KMS-11 (cell line): ENCODE data around the gene THAP7.
"Not testable (repeated sequence)": the region's sequence is repeated elsewhere in the genome, so short reads cannot be mapped to it uniquely, and the experiment has no call there.

Experiments
- H2AFZ ChIP-seq: fragments of 200-600 bp; sonication (generic); 2 replicates; pipeline ENCODE4 v1.6.1; 2016; ENCODE audit warnings: antibody characterized with exemption, mixed run types, low read depth
- H3K27ac ChIP-seq: fragments of 200-600 bp; sonication (generic); 2 replicates; pipeline ENCODE4 v1.6.1; 2016; ENCODE audit warnings: mild to moderate bottlenecking, mixed run types
- H3K27me3 ChIP-seq: fragments of 200-600 bp; sonication (generic); 2 replicates; pipeline ENCODE4 v1.6.1; 2017; ENCODE audit warnings: mild to moderate bottlenecking, low read depth, mixed run types, moderate library complexity; ENCODE audit not compliant: insufficient read depth
- H3K36me3 ChIP-seq: fragments of 200-600 bp; sonication (generic); 2 replicates; pipeline ENCODE4 v1.6.1; 2017; ENCODE audit warnings: mild to moderate bottlenecking, mixed run types; ENCODE audit not compliant: insufficient read depth
- H3K4me1 ChIP-seq: fragments of 200-600 bp; sonication (generic); 2 replicates; pipeline ENCODE4 v1.6.1; 2016; ENCODE audit warnings: mild to moderate bottlenecking, low read depth, mixed run types; ENCODE audit not compliant: poor library complexity, severe bottlenecking
- H3K4me2 ChIP-seq: fragments of 200-600 bp; sonication (generic); 2 replicates; pipeline ENCODE4 v1.7.0; 2016; ENCODE audit warnings: mild to moderate bottlenecking, mixed run types
- H3K4me3 ChIP-seq: fragments of 200-600 bp; sonication (generic); IDR thresholded peaks from 2 replicates; pipeline ENCODE4 v1.6.1; 2017; ENCODE audit warnings: low read depth, low read length, mixed read lengths; ENCODE audit not compliant: insufficient read depth
- H3K79me2 ChIP-seq: fragments of 200-600 bp; sonication (generic); 2 replicates; pipeline ENCODE4 v1.6.1; 2016; ENCODE audit warnings: low read depth, mixed run types; ENCODE audit not compliant: insufficient read depth
- H3K9ac ChIP-seq: fragments of 200-600 bp; sonication (generic); 2 replicates; pipeline ENCODE4 v1.6.1; 2016; ENCODE audit warnings: mild to moderate bottlenecking, mixed run types
- H4K20me1 ChIP-seq: fragments of 200-600 bp; sonication (generic); 2 replicates; pipeline ENCODE4 v1.6.1; 2016; ENCODE audit warnings: mild to moderate bottlenecking, mixed run types; ENCODE audit not compliant: insufficient read depth
- CTCF ChIP-seq: fragments of 200-600 bp; sonication (generic); conservative IDR thresholded peaks from 2 replicates; pipeline ENCODE4 v1.6.1; 2017; ENCODE audit warnings: low read depth, mild to moderate bottlenecking, antibody characterized with exemption, low read length, moderate library complexity, mixed read lengths

The THAP7 gene

GRCh38 chr22:21012446-21013407 is 10.8 kb upstream of the THAP7 start:
- Histone ChIP-seq H3K4me2 (no peak overlapping the region), H3K27ac (no peak overlapping the region)

GRCh38 chr22:21010426-21011113 is 8.7 kb upstream of the THAP7 start:
- Histone ChIP-seq H3K4me3 (no peak overlapping the region), H3K79me2 (no peaks in the 10 kb centered on the region), H3K27me3 (peaks cover 22% of the 10 kb centered on the region), H3K4me1 (no peaks in the 10 kb centered on the region), H3K36me3 (no peaks in the 10 kb centered on the region), H3K27ac (no peak overlapping the region), H3K4me2 (no peak overlapping the region), H4K20me1 (no peaks in the 10 kb centered on the region), H3K9ac (no peak overlapping the region), H2AFZ (no peak overlapping the region)
- TF ChIP-seq CTCF, result no peak

More at GRCh38 chr22:21012446-21013407, 10.8 kb upstream of the THAP7 start:
- Histone ChIP-seq H4K20me1 (no peaks in the 10 kb centered on the region), H3K9ac (no peak overlapping the region), H3K4me3 (no peak overlapping the region), H3K27me3 (peaks cover 39% of the 10 kb centered on the region), H3K79me2 (no peaks in the 10 kb centered on the region), H3K4me1 (no peaks in the 10 kb centered on the region), H2AFZ (no peak overlapping the region), H3K36me3 (no peaks in the 10 kb centered on the region)
- no peak for TF ChIP-seq CTCF

GRCh38 chr22:21009638-21010425 is 7.9 kb upstream of the THAP7 start:
- Histone ChIP-seq H3K27me3 (peaks cover 18% of the 10 kb centered on the region), H3K4me1 (no peaks in the 10 kb centered on the region), H3K9ac (no peak overlapping the region), H3K79me2 (no peaks in the 10 kb centered on the region), H3K4me3 (no peak overlapping the region), H3K36me3 (no peaks in the 10 kb centered on the region), H3K27ac (no peak overlapping the region), H2AFZ (no peak overlapping the region), H3K4me2 (no peak overlapping the region), H4K20me1 (no peaks in the 10 kb centered on the region)
- no peak for TF ChIP-seq CTCF

GRCh38 chr22:21009208-21009607 is 7.3 kb upstream of the THAP7 start:
- not testable (repeated sequence) for H3K4me1 ChIP-seq, H3K79me2 ChIP-seq

More at GRCh38 chr22:21009208-21009607, 7.3 kb upstream of the THAP7 start:
- not testable (repeated sequence) for H3K36me3 ChIP-seq, H4K20me1 ChIP-seq, H3K4me3 ChIP-seq, H3K9ac ChIP-seq, H3K4me2 ChIP-seq, H2AFZ ChIP-seq, H3K27ac ChIP-seq
- peaks cover 12% of the 10 kb centered on the region; the same call in 1 of the 2 replicates for H3K27me3 ChIP-seq
